IgD-negative memory B cell (primary cell): ENCODE measurements around the gene IL17C. TPM values are rescaled to one million over a fixed set of nuclear protein-coding genes. Genes with fewer than 3 reads are reported as not detected.
"Not testable (repeated sequence)": the region's sequence is repeated elsewhere in the genome, so short reads cannot be mapped to it uniquely, and the experiment has no call there.

ENCODE experiments used
- H3K27ac Mint-ChIP-seq, 3 donors: one replicate each; pipeline ENCODE4 v1.8.0; 2020 to 2022; ENCODE audit warnings: mild to moderate bottlenecking in 3 of 3, mixed read lengths in 3 of 3, moderate library complexity in 1 of 3
- H3K27me3 Mint-ChIP-seq: one replicate; pipeline ENCODE4 v1.8.0; 2021; ENCODE audit warnings: mixed read lengths
- H3K36me3 Mint-ChIP-seq: one replicate; pipeline ENCODE4 v1.8.0; 2020; ENCODE audit warnings: mild to moderate bottlenecking, mixed read lengths
- H3K4me1 Mint-ChIP-seq, 3 donors: one replicate each; pipeline ENCODE4 v1.8.0; 2020 to 2022; ENCODE audit warnings: mixed read lengths in 3 of 3, mild to moderate bottlenecking in 1 of 3
- H3K4me3 Mint-ChIP-seq, 4 donors: one replicate each; pipeline ENCODE4 v1.8.0; 2020 to 2022; ENCODE audit warnings: mild to moderate bottlenecking in 4 of 4, mixed read lengths in 4 of 4, moderate library complexity in 3 of 4
- H3K9me3 Mint-ChIP-seq, 3 donors: one replicate each; pipeline ENCODE4 v1.8.0; 2020 to 2021; ENCODE audit warnings: mixed read lengths in 3 of 3, mild to moderate bottlenecking in 1 of 3
- polyA plus RNA-seq: library from polyadenylated mRNA; unstranded; fragments of 300-500 nt; fragmentation: Illumina TruSeq; gene quantifications from one replicate; pipeline ENCODE4 v1.2.3, GENCODE V29; 2021

IL17C gene
- polyA plus RNA-seq, 1 donor from 2014 or later = not detected

DNA sequence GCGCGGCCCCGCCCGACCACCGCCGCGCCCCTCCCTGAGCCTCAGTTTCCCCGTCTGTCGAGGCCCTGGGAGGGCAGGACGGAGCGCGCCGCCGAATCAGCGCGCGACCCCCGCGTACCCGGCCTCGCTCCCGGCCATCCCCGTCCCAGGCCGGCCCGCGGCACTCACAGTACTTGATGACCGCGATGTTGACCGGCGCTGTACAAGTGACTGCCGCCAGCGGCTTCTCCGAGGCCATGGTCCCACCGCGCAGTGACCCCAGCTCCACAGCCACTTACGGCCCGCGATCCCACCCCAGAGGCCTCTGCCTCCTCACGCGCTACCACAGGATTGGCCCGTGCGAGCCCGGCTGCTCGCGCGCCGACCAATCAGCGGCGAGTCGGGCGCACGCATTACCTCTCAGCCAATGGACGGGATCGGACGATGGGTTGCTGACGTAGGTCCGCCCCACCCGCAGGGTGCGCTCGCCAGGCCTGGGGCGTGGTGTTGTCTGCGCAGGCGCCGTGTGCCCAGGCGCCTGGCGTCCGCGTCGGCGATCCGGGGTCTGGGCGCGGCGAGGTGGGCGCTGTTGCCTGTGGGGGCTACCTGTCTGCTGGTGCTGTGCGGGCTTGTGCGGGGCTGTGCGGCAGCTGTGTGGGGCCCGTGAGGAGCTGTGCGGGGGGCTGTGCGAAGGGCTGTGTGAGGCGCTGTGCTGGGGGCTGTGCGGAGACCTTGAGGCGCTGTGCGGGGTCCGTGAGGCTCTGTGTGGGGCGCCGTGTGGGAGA lies 24.7 kb downstream of the IL17C start, which contains the start of gene MVD:
Gene MVD (minus strand): TSS at position 249 of the 764 bp plus-strand sequence. CDS start 11 bp downstream, at position 238.
- no peaks in the 10 kb centered on the region for H3K9me3 Mint-ChIP-seq
- peaks cover 14 to 19% (median 18%) of the 10 kb centered on the region in 3 donors for H3K4me1 Mint-ChIP-seq
- H3K36me3 Mint-ChIP-seq = no peaks in the 10 kb centered on the region
- peak within 1 kb of the TSS; percentile 89 to 96 (median 95) for H3K4me3 Mint-ChIP-seq
- H3K27me3 Mint-ChIP-seq = no peaks in the 10 kb centered on the region
- peak within 1 kb of the TSS; percentile 85 to 95 (median 90) for H3K27ac Mint-ChIP-seq

- H3K4me1 Mint-ChIP-seq = peaks cover 14 to 19% (median 17%) of the 10 kb centered on the region in 3 donors
- no peaks in the 10 kb centered on the region for H3K36me3 Mint-ChIP-seq
- peak overlapping the region; percentile 39 to 89 (median 66) for H3K4me3 Mint-ChIP-seq
- H3K9me3 Mint-ChIP-seq = no peaks in the 10 kb centered on the region
- H3K27me3 Mint-ChIP-seq = no peaks in the 10 kb centered on the region
- H3K27ac Mint-ChIP-seq = peak overlapping the region in 2 of 3 donors; percentile 35 to 88
Observed at GRCh38 chr16:88665148-88665547, 26.8 kb downstream of the IL17C start.

GRCh38 chr16:88665570-88665969 lies 27.2 kb downstream of the IL17C start:
- peaks cover 14 to 19% (median 17%) of the 10 kb centered on the region in 3 donors for H3K4me1 Mint-ChIP-seq
- H3K27me3 Mint-ChIP-seq = no peaks in the 10 kb centered on the region
- H3K27ac Mint-ChIP-seq = peak overlapping the region in 1 of 3 donors; percentile 88
- no peaks in the 10 kb centered on the region for H3K9me3 Mint-ChIP-seq
- H3K36me3 Mint-ChIP-seq = no peaks in the 10 kb centered on the region
- H3K4me3 Mint-ChIP-seq = peak overlapping the region in 2 of 4 donors; percentile 33 to 89

DNA sequence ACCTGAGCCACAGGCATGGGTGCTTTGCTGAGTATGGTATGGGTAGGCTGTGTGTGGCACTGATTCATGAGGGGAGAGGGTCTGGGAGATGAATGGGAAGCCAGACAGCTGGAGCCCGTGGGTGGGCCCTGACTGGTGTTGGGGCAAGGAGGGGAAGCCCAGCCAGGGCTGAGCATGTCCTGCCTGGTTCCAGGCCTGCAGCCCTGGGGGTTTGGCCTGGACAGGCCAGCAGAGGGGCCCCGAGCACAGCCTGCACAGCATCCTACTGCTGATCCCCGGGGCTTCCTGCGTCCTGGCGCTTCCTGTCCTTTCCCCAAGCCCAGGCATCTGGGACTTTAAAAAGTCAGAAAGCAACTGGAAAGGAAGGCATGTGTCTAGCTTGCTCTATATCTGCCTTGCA lies 29.1 kb downstream of the IL17C start:
- no peak overlapping the region for H3K4me3 Mint-ChIP-seq
- no peaks in the 10 kb centered on the region for H3K36me3 Mint-ChIP-seq
- H3K9me3 Mint-ChIP-seq = no peaks in the 10 kb centered on the region
- no peaks in the 10 kb centered on the region for H3K27me3 Mint-ChIP-seq
- no peak overlapping the region for H3K27ac Mint-ChIP-seq
- peaks cover 5 to 7% (median 7%) of the 10 kb centered on the region in 3 donors for H3K4me1 Mint-ChIP-seq

GRCh38 chr16:88669493-88669892 lies 31.1 kb downstream of the IL17C start:
- H3K27me3 Mint-ChIP-seq, H3K36me3 Mint-ChIP-seq, H3K27ac Mint-ChIP-seq, H3K9me3 Mint-ChIP-seq, H3K4me3 Mint-ChIP-seq, H3K4me1 Mint-ChIP-seq: not testable (repeated sequence)

DNA sequence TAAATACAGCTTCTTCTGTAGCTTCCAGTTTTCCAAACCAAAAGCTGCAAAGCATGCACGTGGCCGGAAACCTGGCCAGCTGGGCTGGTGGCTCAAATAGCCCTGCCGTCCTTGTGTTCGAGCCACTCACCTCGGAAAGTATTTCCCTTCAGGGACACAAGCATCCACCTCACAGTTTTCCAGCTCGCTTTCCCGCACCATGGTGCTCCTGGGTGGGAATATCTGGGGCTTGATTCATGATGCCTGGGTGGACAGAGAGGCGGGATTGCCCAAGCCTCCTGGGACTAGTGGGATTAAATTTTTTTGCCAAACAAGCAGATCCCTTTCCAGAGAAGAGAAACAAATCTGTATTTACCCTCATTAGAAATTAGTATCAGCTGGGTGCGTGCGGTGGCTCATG lies 31.6 kb downstream of the IL17C start:
- H3K9me3 Mint-ChIP-seq = no peaks in the 10 kb centered on the region
- H3K4me1 Mint-ChIP-seq = peaks cover 3 to 5% (median 4%) of the 10 kb centered on the region in 3 donors
- no peaks in the 10 kb centered on the region for H3K36me3 Mint-ChIP-seq
- no peak overlapping the region for H3K4me3 Mint-ChIP-seq
- H3K27ac Mint-ChIP-seq = no peak overlapping the region
- no peaks in the 10 kb centered on the region for H3K27me3 Mint-ChIP-seq

- no peak overlapping the region for H3K27ac Mint-ChIP-seq
- H3K27me3 Mint-ChIP-seq = no peaks in the 10 kb centered on the region
- no peaks in the 10 kb centered on the region for H3K36me3 Mint-ChIP-seq
- no peaks in the 10 kb centered on the region for H3K4me1 Mint-ChIP-seq
- H3K9me3 Mint-ChIP-seq = no peaks in the 10 kb centered on the region
- no peak overlapping the region for H3K4me3 Mint-ChIP-seq
Observed at GRCh38 chr16:88671806-88672205, 33.4 kb downstream of the IL17C start.

DNA sequence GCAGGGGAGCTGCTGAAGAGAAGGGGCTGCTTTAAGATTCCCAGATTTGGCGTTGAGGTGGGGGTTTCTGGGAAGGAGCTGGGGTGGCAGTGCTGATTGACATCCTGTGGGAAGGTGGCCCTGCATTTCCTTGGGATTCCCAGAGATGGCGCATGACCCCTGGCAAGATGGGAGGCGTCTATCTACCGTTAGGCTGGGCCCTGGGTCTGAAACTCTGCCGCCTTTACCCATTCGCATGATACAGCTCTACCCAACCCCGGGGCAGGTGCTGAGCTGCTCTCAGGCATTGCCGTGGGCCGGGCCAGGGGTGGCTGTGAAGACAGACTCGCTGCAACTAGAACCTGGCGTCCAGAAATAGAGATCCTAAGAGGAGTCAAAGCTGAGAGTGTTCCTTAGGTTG lies 34.4 kb downstream of the IL17C start:
- Mint-ChIP-seq H3K27me3 (no peaks in the 10 kb centered on the region), H3K4me1 (no peaks in the 10 kb centered on the region), H3K36me3 (no peaks in the 10 kb centered on the region), H3K9me3 (no peaks in the 10 kb centered on the region), H3K27ac (no peak overlapping the region), H3K4me3 (no peak overlapping the region)

- Mint-ChIP-seq H3K27ac (peak overlapping the region in 1 of 3 donors; percentile 39), H3K36me3 (no peaks in the 10 kb centered on the region), H3K27me3 (no peaks in the 10 kb centered on the region), H3K4me3 (peak overlapping the region in 1 of 4 donors; percentile 26), H3K9me3 (no peaks in the 10 kb centered on the region), H3K4me1 (no peaks in the 10 kb centered on the region)
Observed at GRCh38 chr16:88673716-88674379, 35.5 kb downstream of the IL17C start.

- no peaks in the 10 kb centered on the region for H3K9me3 Mint-ChIP-seq
- peaks cover 8 to 11% (median 8%) of the 10 kb centered on the region in 3 donors for H3K4me1 Mint-ChIP-seq
- H3K36me3 Mint-ChIP-seq = no peaks in the 10 kb centered on the region
- no peak overlapping the region for H3K27ac Mint-ChIP-seq
- H3K4me3 Mint-ChIP-seq = no peak overlapping the region
- no peaks in the 10 kb centered on the region for H3K27me3 Mint-ChIP-seq
Observed at GRCh38 chr16:88676502-88677242, 38.3 kb downstream of the IL17C start.

GRCh38 chr16:88677721-88678120 lies 39.3 kb downstream of the IL17C start:
- no peaks in the 10 kb centered on the region for H3K9me3 Mint-ChIP-seq
- H3K27me3 Mint-ChIP-seq = no peaks in the 10 kb centered on the region
- H3K27ac Mint-ChIP-seq = no peak overlapping the region
- peaks cover 17 to 19% (median 19%) of the 10 kb centered on the region in 3 donors for H3K4me1 Mint-ChIP-seq
- H3K36me3 Mint-ChIP-seq = no peaks in the 10 kb centered on the region
- H3K4me3 Mint-ChIP-seq = no peak overlapping the region

- Mint-ChIP-seq H3K36me3 (no peaks in the 10 kb centered on the region), H3K9me3 (no peaks in the 10 kb centered on the region), H3K4me3 (no peak overlapping the region), H3K4me1 (peaks cover 17 to 19% (median 19%) of the 10 kb centered on the region in 3 donors), H3K27ac (no peak overlapping the region), H3K27me3 (no peaks in the 10 kb centered on the region)
Observed at GRCh38 chr16:88678224-88678979, 40.0 kb downstream of the IL17C start.

GRCh38 chr16:88680554-88681083 lies 42.2 kb downstream of the IL17C start:
- no peaks in the 10 kb centered on the region for H3K9me3 Mint-ChIP-seq
- H3K27ac Mint-ChIP-seq = peak overlapping the region; percentile 93 to 98 (median 93)
- peaks cover 24 to 38% (median 31%) of the 10 kb centered on the region in 3 donors for H3K4me1 Mint-ChIP-seq
- H3K4me3 Mint-ChIP-seq = peak overlapping the region; percentile 81 to 98 (median 92)
- no peaks in the 10 kb centered on the region for H3K36me3 Mint-ChIP-seq
- no peaks in the 10 kb centered on the region for H3K27me3 Mint-ChIP-seq

DNA sequence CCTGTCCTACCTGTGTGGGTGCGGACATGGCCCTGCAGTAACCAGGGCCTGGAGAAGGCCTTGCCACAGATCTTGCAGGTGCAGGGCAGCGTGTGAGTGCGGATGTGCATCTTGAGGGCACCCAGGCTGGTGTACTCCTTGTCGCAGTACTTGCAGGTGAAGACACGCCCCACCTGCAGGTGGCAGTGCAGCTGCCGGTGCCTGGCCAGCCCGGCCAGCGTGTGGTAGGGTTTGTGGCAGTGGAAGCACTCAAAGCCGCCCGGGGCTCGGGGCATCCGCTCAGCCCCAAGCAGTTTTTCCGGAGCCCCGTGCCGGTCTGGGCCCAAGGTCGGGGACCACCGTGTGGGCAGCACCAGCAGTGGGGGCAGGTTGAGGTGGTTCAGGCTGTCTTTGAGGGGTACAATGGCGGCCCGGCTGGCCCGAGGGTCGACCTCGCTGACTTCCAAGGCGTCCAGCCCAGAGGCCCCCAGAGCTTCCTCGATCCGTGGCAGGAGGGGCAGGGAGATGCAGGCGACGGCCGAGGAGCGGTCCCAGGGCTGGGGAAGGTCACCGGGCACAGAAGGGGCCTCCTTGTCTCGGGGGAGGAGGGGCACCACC lies 42.8 kb downstream of the IL17C start:
- peak overlapping the region; percentile 81 to 98 (median 92) for H3K4me3 Mint-ChIP-seq
- no peaks in the 10 kb centered on the region for H3K9me3 Mint-ChIP-seq
- H3K4me1 Mint-ChIP-seq = peaks cover 24 to 38% (median 31%) of the 10 kb centered on the region in 3 donors
- no peaks in the 10 kb centered on the region for H3K36me3 Mint-ChIP-seq
- H3K27ac Mint-ChIP-seq = peak overlapping the region; percentile 93 to 98 (median 93)
- H3K27me3 Mint-ChIP-seq = no peaks in the 10 kb centered on the region
